HCT116 (cell line): ENCODE results near the gene RHBDF2.

Source experiments
- SIN3A ChIP-seq: IDR thresholded peaks from 2 replicates; pipeline ENCODE4 v1.6.1; 2012; ENCODE audit warnings: low read depth
- YY1 ChIP-seq: IDR thresholded peaks from 2 replicates; pipeline ENCODE4 v1.6.1; 2011; ENCODE audit warnings: low read length, low read depth, moderate library complexity, mild to moderate bottlenecking; ENCODE audit not compliant: insufficient replicate concordance; ENCODE audit errors: extremely low read depth
- TF ChIP-seq, protein P1 (sequence below): IDR thresholded peaks from 2 replicates; pipeline ENCODE4 v1.6.1; 2012; ENCODE audit warnings: low read depth
- TF ChIP-seq, protein P2 (sequence below): IDR thresholded peaks from 2 replicates; pipeline ENCODE4 v1.6.1; 2011; ENCODE audit warnings: mild to moderate bottlenecking, low read length, moderate library complexity; ENCODE audit not compliant: insufficient replicate concordance; ENCODE audit errors: extremely low read depth
- TF ChIP-seq, protein P3 (sequence below), 3 experiments: fragments of 200-600 bp in 1 of 3; sonication (generic) in 1 of 3; IDR thresholded peaks in 2 of 3; conservative IDR thresholded peaks in 1 of 3; 2 replicates each; pipeline ENCODE4 v1.5.1; 2012 to 2017; ENCODE audit warnings: low read depth in 2 of 3, low read length in 2 of 3, antibody characterized with exemption in 1 of 3, borderline replicate concordance in 1 of 3, control low read depth in 1 of 3, mild to moderate bottlenecking in 1 of 3, mixed read lengths in 1 of 3, mixed run types in 1 of 3, moderate library complexity in 1 of 3; ENCODE audit not compliant: insufficient read depth in 1 of 3

DNA sequence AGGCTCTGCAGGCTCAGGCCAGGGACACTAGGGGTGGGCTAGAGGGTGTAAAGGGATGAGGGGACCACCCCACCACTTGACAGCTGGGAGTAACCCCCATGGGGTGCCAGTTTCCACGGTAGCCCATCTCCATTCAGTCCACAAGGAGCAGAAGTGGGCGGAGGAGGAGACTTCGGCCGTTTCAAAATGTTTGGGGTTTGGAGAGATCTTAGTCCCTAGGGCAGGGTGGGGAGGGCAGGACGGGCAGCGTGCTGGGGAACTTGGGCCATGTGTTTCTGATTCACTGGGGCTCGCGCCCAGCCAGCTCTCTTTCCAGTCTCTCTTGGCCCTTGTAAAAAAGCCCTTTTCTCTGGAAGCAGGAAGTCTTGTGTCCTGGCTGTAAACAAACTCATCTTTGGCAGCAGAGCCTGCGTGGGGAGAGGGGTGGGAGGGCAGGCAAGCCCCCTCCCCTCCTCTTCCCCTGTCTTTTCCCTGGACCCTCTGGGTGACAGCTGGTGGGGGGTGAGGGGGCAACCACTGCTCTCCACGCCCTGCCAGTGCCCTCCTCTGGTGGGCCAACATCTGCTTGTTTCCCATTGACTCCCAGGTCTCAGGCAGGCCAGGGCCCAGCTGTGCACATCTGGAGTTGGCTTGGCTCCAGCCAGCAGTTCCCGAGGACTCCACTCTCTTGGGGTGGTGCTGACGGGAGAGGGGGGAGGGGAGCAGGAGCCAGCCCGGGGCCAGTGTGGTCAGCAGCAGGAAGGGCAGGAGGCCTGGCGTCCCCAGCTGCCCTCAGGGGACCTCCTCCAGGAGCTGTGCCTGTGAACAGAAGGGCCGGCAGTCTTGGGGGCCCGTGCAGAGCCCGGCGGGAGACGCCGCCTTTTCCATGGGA, 28.2 kb upstream of the RHBDF2 start:
- TF ChIP-seq SIN3A (no peak), YY1 (no peak)
- TF ChIP-seq, protein P1, sequence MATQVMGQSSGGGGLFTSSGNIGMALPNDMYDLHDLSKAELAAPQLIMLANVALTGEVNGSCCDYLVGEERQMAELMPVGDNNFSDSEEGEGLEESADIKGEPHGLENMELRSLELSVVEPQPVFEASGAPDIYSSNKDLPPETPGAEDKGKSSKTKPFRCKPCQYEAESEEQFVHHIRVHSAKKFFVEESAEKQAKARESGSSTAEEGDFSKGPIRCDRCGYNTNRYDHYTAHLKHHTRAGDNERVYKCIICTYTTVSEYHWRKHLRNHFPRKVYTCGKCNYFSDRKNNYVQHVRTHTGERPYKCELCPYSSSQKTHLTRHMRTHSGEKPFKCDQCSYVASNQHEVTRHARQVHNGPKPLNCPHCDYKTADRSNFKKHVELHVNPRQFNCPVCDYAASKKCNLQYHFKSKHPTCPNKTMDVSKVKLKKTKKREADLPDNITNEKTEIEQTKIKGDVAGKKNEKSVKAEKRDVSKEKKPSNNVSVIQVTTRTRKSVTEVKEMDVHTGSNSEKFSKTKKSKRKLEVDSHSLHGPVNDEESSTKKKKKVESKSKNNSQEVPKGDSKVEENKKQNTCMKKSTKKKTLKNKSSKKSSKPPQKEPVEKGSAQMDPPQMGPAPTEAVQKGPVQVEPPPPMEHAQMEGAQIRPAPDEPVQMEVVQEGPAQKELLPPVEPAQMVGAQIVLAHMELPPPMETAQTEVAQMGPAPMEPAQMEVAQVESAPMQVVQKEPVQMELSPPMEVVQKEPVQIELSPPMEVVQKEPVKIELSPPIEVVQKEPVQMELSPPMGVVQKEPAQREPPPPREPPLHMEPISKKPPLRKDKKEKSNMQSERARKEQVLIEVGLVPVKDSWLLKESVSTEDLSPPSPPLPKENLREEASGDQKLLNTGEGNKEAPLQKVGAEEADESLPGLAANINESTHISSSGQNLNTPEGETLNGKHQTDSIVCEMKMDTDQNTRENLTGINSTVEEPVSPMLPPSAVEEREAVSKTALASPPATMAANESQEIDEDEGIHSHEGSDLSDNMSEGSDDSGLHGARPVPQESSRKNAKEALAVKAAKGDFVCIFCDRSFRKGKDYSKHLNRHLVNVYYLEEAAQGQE: no peak
- TF ChIP-seq, protein P2, sequence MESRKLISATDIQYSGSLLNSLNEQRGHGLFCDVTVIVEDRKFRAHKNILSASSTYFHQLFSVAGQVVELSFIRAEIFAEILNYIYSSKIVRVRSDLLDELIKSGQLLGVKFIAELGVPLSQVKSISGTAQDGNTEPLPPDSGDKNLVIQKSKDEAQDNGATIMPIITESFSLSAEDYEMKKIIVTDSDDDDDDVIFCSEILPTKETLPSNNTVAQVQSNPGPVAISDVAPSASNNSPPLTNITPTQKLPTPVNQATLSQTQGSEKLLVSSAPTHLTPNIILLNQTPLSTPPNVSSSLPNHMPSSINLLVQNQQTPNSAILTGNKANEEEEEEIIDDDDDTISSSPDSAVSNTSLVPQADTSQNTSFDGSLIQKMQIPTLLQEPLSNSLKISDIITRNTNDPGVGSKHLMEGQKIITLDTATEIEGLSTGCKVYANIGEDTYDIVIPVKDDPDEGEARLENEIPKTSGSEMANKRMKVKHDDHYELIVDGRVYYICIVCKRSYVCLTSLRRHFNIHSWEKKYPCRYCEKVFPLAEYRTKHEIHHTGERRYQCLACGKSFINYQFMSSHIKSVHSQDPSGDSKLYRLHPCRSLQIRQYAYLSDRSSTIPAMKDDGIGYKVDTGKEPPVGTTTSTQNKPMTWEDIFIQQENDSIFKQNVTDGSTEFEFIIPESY: no peak
- TF ChIP-seq, protein P3, sequence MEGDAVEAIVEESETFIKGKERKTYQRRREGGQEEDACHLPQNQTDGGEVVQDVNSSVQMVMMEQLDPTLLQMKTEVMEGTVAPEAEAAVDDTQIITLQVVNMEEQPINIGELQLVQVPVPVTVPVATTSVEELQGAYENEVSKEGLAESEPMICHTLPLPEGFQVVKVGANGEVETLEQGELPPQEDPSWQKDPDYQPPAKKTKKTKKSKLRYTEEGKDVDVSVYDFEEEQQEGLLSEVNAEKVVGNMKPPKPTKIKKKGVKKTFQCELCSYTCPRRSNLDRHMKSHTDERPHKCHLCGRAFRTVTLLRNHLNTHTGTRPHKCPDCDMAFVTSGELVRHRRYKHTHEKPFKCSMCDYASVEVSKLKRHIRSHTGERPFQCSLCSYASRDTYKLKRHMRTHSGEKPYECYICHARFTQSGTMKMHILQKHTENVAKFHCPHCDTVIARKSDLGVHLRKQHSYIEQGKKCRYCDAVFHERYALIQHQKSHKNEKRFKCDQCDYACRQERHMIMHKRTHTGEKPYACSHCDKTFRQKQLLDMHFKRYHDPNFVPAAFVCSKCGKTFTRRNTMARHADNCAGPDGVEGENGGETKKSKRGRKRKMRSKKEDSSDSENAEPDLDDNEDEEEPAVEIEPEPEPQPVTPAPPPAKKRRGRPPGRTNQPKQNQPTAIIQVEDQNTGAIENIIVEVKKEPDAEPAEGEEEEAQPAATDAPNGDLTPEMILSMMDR (IDR thresholded peaks at IDR 0.05 in 2 of 3, conservative IDR thresholded peaks at IDR 0.05 in 1 of 3; ENCODE audit: borderline replicate concordance in 1 of 3, insufficient read depth in 1 of 3, low read depth in 2 of 3, low read length in 2 of 3): peak in 1 of 3 experiments; percentile 6; a peak in 1 of 6 replicates
